Measurements from ENCODE around the gene SAFB.
A peak's percentile ranks its signal among the peaks of the same experiment; 100 is the strongest.

SAFB gene

GRCh38 chr19:5627395-5627904 lies 4.6 kb downstream of the SAFB start:
- intact Hi-C loops (cut with micrococcal nuclease) = no loop called here
- peak overlapping the region; percentile 37 for H3K4me3 Mint-ChIP-seq
- H3K27ac Mint-ChIP-seq = peak overlapping the region; percentile 100

DNA sequence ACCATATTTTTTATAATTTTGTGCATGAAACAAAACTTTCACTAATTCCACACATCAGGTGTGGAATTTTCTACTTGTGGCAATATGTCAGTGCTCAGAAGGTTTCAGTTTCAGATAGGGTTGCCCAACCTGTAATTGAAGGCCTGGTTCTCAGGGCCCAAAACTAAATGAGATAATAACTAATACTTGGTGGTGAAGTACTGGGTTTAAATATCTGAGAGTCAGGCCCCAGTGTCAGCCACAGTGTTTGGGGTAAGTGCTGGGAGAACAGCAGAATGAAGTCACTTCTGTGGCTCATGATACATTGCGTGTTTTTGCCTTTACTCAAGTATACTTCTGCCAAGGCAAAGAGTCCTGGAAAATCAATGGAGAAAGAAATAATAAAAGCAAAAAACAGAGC lies 5.6 kb downstream of the SAFB start:
- peaks cover 95% of the 10 kb centered on the region for H3K36me3 Mint-ChIP-seq (ENCODE audit: low read depth)

More at GRCh38 chr19:5627395-5627904, 4.6 kb downstream of the SAFB start:
- no peaks in the 10 kb centered on the region for H3K27me3 Mint-ChIP-seq
- H3K36me3 Mint-ChIP-seq (ENCODE audit: low read depth) = peaks cover 95% of the 10 kb centered on the region
- no peaks in the 10 kb centered on the region for H3K9me3 Mint-ChIP-seq
- H3K4me1 Mint-ChIP-seq (ENCODE audit: low read depth) = peaks cover 70% of the 10 kb centered on the region

DNA sequence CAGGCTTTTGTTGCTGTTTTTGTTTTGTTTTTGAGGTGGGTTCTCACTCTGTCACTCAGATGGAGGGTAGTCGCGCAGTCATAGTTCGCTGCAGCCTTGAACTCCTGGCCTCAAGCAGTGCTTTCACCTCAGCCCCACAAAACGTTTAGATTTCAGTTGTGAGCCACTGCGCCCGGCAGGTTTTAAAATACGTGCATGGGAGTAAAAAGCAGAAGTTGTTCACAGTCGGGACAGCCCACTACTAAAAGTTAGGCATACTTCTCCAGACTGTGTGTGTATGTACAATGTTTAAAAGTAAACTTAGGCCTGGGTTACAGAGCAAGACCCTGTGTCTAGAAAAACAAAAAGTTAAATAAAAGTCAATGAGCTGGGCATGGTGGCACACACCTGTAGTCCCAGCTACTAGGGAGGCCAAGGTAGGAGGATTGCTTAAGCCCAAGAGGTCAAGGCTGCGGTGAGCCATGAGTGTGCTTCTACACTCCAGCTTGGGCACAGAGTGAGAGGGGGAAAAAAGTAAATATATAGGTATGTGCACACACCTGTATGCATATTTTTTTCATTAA lies 6.1 kb downstream of the SAFB start:
- peaks cover 82% of the 10 kb centered on the region for H3K4me1 Mint-ChIP-seq (ENCODE audit: low read depth)
- H3K27me3 Mint-ChIP-seq = no peaks in the 10 kb centered on the region
- H3K9me3 Mint-ChIP-seq = no peaks in the 10 kb centered on the region
- peaks cover 89% of the 10 kb centered on the region for H3K36me3 Mint-ChIP-seq (ENCODE audit: low read depth)
- intact Hi-C loops (cut with micrococcal nuclease) = no loop called here
- H3K27ac Mint-ChIP-seq = peak overlapping the region; percentile 70
- H3K4me3 Mint-ChIP-seq = peak overlapping the region; percentile 51

More for the DNA sequence above, 5.6 kb downstream of the SAFB start:
- H3K9me3 Mint-ChIP-seq = no peaks in the 10 kb centered on the region
- H3K27ac Mint-ChIP-seq = peak overlapping the region; percentile 70
- intact Hi-C loops (cut with micrococcal nuclease) = no loop called here
- no peak overlapping the region for H3K4me3 Mint-ChIP-seq
- H3K4me1 Mint-ChIP-seq (ENCODE audit: low read depth) = peaks cover 80% of the 10 kb centered on the region
- no peaks in the 10 kb centered on the region for H3K27me3 Mint-ChIP-seq

GRCh38 chr19:5631567-5632240 lies 8.8 kb downstream of the SAFB start:
- Mint-ChIP-seq H3K27me3 (no peaks in the 10 kb centered on the region), H3K4me1 (ENCODE audit: low read depth) (peaks cover 75% of the 10 kb centered on the region), H3K27ac (peak overlapping the region; percentile 37), H3K9me3 (no peaks in the 10 kb centered on the region), H3K36me3 (ENCODE audit: low read depth) (peaks cover 80% of the 10 kb centered on the region), H3K4me3 (peak overlapping the region; percentile 9)
- intact Hi-C loops (cut with micrococcal nuclease) = no loop called here

GRCh38 chr19:5632241-5632612 lies 9.3 kb downstream of the SAFB start:
- Mint-ChIP-seq H3K4me1 (ENCODE audit: low read depth) (peaks cover 70% of the 10 kb centered on the region), H3K36me3 (ENCODE audit: low read depth) (peaks cover 80% of the 10 kb centered on the region), H3K9me3 (no peaks in the 10 kb centered on the region), H3K4me3 (no peak overlapping the region), H3K27me3 (no peaks in the 10 kb centered on the region), H3K27ac (peak overlapping the region; percentile 37)
- intact Hi-C loops (cut with micrococcal nuclease) = no loop called here

GRCh38 chr19:5632657-5633056 lies 9.8 kb downstream of the SAFB start:
- intact Hi-C loops (cut with micrococcal nuclease) = no loop called here
- Mint-ChIP-seq H3K9me3 (no peaks in the 10 kb centered on the region), H3K4me3 (no peak overlapping the region), H3K36me3 (ENCODE audit: low read depth) (peaks cover 80% of the 10 kb centered on the region), H3K27me3 (no peaks in the 10 kb centered on the region), H3K4me1 (ENCODE audit: low read depth) (peaks cover 66% of the 10 kb centered on the region), H3K27ac (no peak overlapping the region)

DNA sequence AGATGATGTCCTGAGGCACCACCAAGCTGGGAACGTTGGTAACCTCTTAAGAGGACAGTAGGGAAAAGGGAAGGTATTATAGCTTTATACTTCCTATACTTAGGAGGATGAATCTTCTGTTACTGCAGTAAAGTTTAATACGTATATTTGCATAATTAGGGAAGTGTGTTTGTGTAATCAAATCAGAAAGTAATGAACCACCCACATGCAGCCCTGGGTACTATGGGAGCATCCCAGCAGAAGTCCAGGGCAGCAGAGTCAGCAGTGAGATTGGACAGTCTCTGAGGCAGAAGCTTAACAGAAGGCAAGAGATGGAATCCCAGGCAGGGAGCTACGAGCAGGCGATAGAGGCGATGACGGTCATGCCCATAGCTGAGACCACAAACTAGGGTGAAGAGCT lies 12.5 kb downstream of the SAFB start:
- Mint-ChIP-seq H3K27me3 (no peaks in the 10 kb centered on the region), H3K36me3 (ENCODE audit: low read depth) (peaks cover 76% of the 10 kb centered on the region), H3K9me3 (no peaks in the 10 kb centered on the region), H3K4me3 (no peak overlapping the region), H3K4me1 (ENCODE audit: low read depth) (peaks cover 49% of the 10 kb centered on the region), H3K27ac (no peak overlapping the region)
- intact Hi-C loops (cut with micrococcal nuclease) = no loop called here

GRCh38 chr19:5637971-5638370 lies 15.1 kb downstream of the SAFB start:
- H3K9me3 Mint-ChIP-seq = no peaks in the 10 kb centered on the region
- intact Hi-C loops (cut with micrococcal nuclease) = no loop called here
- H3K27ac Mint-ChIP-seq = no peak overlapping the region
- H3K4me1 Mint-ChIP-seq (ENCODE audit: low read depth) = peaks cover 33% of the 10 kb centered on the region
- no peak overlapping the region for H3K4me3 Mint-ChIP-seq
- no peaks in the 10 kb centered on the region for H3K27me3 Mint-ChIP-seq
- H3K36me3 Mint-ChIP-seq (ENCODE audit: low read depth) = peaks cover 79% of the 10 kb centered on the region

- Mint-ChIP-seq H3K27me3 (no peaks in the 10 kb centered on the region), H3K4me1 (ENCODE audit: low read depth) (peaks cover 14% of the 10 kb centered on the region), H3K36me3 (ENCODE audit: low read depth) (peaks cover 91% of the 10 kb centered on the region), H3K27ac (no peak overlapping the region), H3K4me3 (no peak overlapping the region), H3K9me3 (no peaks in the 10 kb centered on the region)
- intact Hi-C loops (cut with micrococcal nuclease) = no loop called here
Measured at GRCh38 chr19:5641171-5641570, 18.3 kb downstream of the SAFB start.

- H3K36me3 Mint-ChIP-seq (ENCODE audit: low read depth) = peaks cover 94% of the 10 kb centered on the region
- intact Hi-C loops (cut with micrococcal nuclease) = no loop called here
- no peak overlapping the region for H3K4me3 Mint-ChIP-seq
- no peaks in the 10 kb centered on the region for H3K9me3 Mint-ChIP-seq
- peaks cover 14% of the 10 kb centered on the region for H3K4me1 Mint-ChIP-seq (ENCODE audit: low read depth)
- H3K27ac Mint-ChIP-seq = no peak overlapping the region
- no peaks in the 10 kb centered on the region for H3K27me3 Mint-ChIP-seq
Measured at GRCh38 chr19:5642204-5642603, 19.3 kb downstream of the SAFB start.

DNA sequence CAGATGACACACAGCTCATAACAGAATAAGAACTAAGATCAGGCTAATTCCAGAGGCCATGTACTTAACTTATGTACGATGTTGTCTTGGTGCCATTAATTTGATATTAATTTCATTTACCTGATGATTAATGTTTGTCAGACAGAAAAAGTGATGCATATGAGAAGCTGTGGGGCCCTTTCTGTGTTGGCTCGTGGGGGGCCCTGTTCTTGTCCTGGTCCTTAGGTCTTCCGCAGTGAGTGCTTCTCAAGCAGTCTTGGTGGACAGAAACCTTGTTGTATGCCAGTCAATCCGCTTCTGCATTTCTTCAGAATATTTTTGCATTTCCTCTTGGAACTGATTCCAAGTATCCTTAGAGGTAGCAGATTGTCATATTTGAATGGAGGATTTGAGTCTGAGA lies 20.2 kb downstream of the SAFB start:
- Mint-ChIP-seq H3K4me1 (ENCODE audit: low read depth) (peaks cover 14% of the 10 kb centered on the region), H3K9me3 (no peaks in the 10 kb centered on the region), H3K27me3 (no peaks in the 10 kb centered on the region), H3K4me3 (no peak overlapping the region), H3K36me3 (ENCODE audit: low read depth) (peaks cover 95% of the 10 kb centered on the region), H3K27ac (no peak overlapping the region)
- intact Hi-C loops (cut with micrococcal nuclease) = no loop called here

- no peaks in the 10 kb centered on the region for H3K9me3 Mint-ChIP-seq
- peaks cover 98% of the 10 kb centered on the region for H3K36me3 Mint-ChIP-seq (ENCODE audit: low read depth)
- H3K4me3 Mint-ChIP-seq = no peak overlapping the region
- no peaks in the 10 kb centered on the region for H3K27me3 Mint-ChIP-seq
- H3K27ac Mint-ChIP-seq = no peak overlapping the region
- intact Hi-C loops (cut with micrococcal nuclease) = no loop called here
- peaks cover 14% of the 10 kb centered on the region for H3K4me1 Mint-ChIP-seq (ENCODE audit: low read depth)
Measured at GRCh38 chr19:5644037-5644436, 21.2 kb downstream of the SAFB start.

GRCh38 chr19:5645409-5645808 lies 22.5 kb downstream of the SAFB start:
- Mint-ChIP-seq H3K36me3 (ENCODE audit: low read depth) (peaks cover 96% of the 10 kb centered on the region), H3K27ac (no peak overlapping the region), H3K4me1 (ENCODE audit: low read depth) (peaks cover 14% of the 10 kb centered on the region), H3K4me3 (no peak overlapping the region), H3K27me3 (no peaks in the 10 kb centered on the region), H3K9me3 (no peaks in the 10 kb centered on the region)
- intact Hi-C loops (cut with micrococcal nuclease) = no loop called here

DNA sequence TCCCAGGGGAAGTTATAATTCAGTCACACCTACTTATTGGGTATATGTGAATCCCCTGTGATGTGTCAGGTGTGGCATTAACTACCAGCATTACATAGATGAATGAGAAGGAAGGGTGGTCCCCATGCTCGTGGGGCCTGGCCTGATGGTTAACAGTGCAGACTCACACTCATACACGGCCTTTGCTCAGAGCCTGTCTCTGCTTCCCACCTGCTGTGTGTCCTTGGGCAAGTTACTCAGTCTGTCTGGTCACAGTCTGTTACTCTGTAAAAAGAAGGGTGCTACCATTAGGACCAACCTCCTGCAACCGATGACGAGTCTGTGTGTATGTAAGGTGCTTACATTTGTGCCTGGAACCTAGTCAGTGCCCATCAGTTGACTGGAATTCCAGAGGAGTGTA lies 23.8 kb downstream of the SAFB start:
- H3K36me3 Mint-ChIP-seq (ENCODE audit: low read depth) = peaks cover 96% of the 10 kb centered on the region
- no peaks in the 10 kb centered on the region for H3K9me3 Mint-ChIP-seq
- H3K4me1 Mint-ChIP-seq (ENCODE audit: low read depth) = peaks cover 9% of the 10 kb centered on the region
- H3K4me3 Mint-ChIP-seq = no peak overlapping the region
- H3K27me3 Mint-ChIP-seq = no peaks in the 10 kb centered on the region
- no peak overlapping the region for H3K27ac Mint-ChIP-seq
- intact Hi-C loops (cut with micrococcal nuclease) = no loop called here

DNA sequence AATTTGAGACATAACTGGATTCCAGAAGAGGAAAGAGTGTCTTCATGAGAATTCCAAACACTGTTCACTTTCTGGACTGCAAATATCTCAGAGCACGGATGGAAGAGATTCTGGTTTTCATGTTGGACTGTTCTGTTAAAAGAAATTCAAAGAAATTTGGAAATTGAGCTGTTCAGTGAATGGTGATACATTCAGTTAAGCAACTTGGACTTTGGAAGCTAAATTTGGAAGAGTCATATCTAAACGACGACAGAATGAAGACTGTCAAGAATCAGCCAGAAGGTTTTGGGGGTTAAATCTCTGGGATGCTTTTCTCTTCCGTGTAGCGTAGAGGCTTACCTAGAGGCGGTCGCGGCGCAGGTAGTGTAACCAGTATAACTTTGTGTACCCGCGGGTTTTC lies 25.6 kb downstream of the SAFB start:
- Mint-ChIP-seq H3K36me3 (ENCODE audit: low read depth) (peaks cover 96% of the 10 kb centered on the region), H3K27me3 (no peaks in the 10 kb centered on the region), H3K4me1 (ENCODE audit: low read depth) (peaks cover 8% of the 10 kb centered on the region), H3K4me3 (no peak overlapping the region), H3K27ac (no peak overlapping the region), H3K9me3 (no peaks in the 10 kb centered on the region)
- intact Hi-C loops (cut with micrococcal nuclease) = no loop called here

Measured in dendritic cell treated with granulocyte-macrophage colony-stimulating factor and Interleukin-4, amounts not matched to agents 40 ng/mL and 50 ng/mL, for 4 days (primary cell).